SK-N-SH (cell line): ENCODE measurements around the gene ITPRID2. TPM values are rescaled to one million over a fixed set of nuclear protein-coding genes. Genes with fewer than 3 reads are reported as not detected.

Experiments used
- CTCF ChIA-PET: fragments of 300-600, 350-600 bp; formaldehyde crosslinking; extraction: SDS; loops from one replicate; lab custom pipeline; 2021; lab: Yijun Ruan, JAX
- POLR2A ChIA-PET: fragments of 350-600 bp; sonication (Branson Sonifier 250); formaldehyde crosslinking; extraction: SDS; loops from one replicate; lab custom pipeline; 2020; ENCODE audit warnings: antibody characterized with exemption, inconsistent platforms; lab: Yijun Ruan, JAX
- DNase-seq: peaks from one replicate; pipeline ENCODE4 v3.0.0; 2012
- H2AFZ ChIP-seq: fragments of 200-600 bp; sonication (generic); 2 replicates; pipeline ENCODE4 v1.8.1; 2016; ENCODE audit warnings: antibody characterized with exemption, mild to moderate bottlenecking, low read depth
- H3F3A ChIP-seq: fragments of 200-600 bp; sonication (generic); replicated peaks from 2 replicates; pipeline ENCODE3; 2016; ENCODE audit warnings: antibody characterized with exemption, mild to moderate bottlenecking; ENCODE audit not compliant: insufficient read depth
- H3K27ac ChIP-seq, 2 experiments: fragments of 200-500 bp in 1 of 2; fragments of 200-600 bp in 1 of 2; sonication (Bioruptor generic) in 1 of 2; sonication (generic), shearing (Covaris generic) in 1 of 2; 2 replicates each; pipeline versions ENCODE4 v1.5.1 to v1.6.1; 2014 to 2016; ENCODE audit warnings: low read depth in 2 of 2, inconsistent platforms in 1 of 2, low read length in 1 of 2, mild to moderate bottlenecking in 1 of 2, mixed read lengths in 1 of 2
- H3K27me3 ChIP-seq: fragments of 200-600 bp; sonication (generic), shearing (Covaris generic); 2 replicates; pipeline ENCODE4 v1.6.1; 2016; ENCODE audit warnings: mixed run types; ENCODE audit not compliant: insufficient read depth
- H3K36me3 ChIP-seq, 2 experiments: fragments of 200-500 bp in 1 of 2; fragments of 200-600 bp in 1 of 2; sonication (Bioruptor generic) in 1 of 2; sonication (generic) in 1 of 2; replicated peaks in 1 of 2; 2 replicates each; pipeline versions ENCODE3 to v1.5.1; 2014 to 2016; ENCODE audit warnings: low read length in 1 of 2, mild to moderate bottlenecking in 1 of 2; ENCODE audit not compliant: insufficient read depth in 2 of 2, control insufficient read depth in 1 of 2
- H3K4me1 ChIP-seq, 2 experiments: fragments of 200-500 bp in 1 of 2; fragments of 200-600 bp in 1 of 2; sonication (Bioruptor generic) in 1 of 2; sonication (generic), shearing (Covaris generic) in 1 of 2; 2 replicates each; pipeline versions ENCODE4 v1.5.1 to v1.6.1; 2014 to 2016; ENCODE audit warnings: low read depth in 1 of 2, low read length in 1 of 2, mixed run types in 1 of 2; ENCODE audit not compliant: insufficient read depth in 2 of 2, control insufficient read depth in 1 of 2
- H3K4me2 ChIP-seq: fragments of 200-600 bp; sonication (generic), shearing (Covaris generic); 2 replicates; pipeline ENCODE4 v1.6.1; 2017; ENCODE audit warnings: mixed run types
- H3K4me3 ChIP-seq, 2 experiments: fragments of 200-500 bp in 1 of 2; fragments of 200-600 bp in 1 of 2; sonication (Bioruptor generic) in 1 of 2; sonication (generic), shearing (Covaris generic) in 1 of 2; 2 replicates each; pipeline versions ENCODE4 v1.5.1 to v1.8.1; 2014 to 2016; ENCODE audit warnings: low read depth in 2 of 2, inconsistent platforms in 1 of 2, low read length in 1 of 2, mild to moderate bottlenecking in 1 of 2, mixed read lengths in 1 of 2, moderate library complexity in 1 of 2
- H3K79me2 ChIP-seq: fragments of 200-600 bp; sonication (generic); 2 replicates; pipeline ENCODE4 v1.8.1; 2017; ENCODE audit warnings: mild to moderate bottlenecking; ENCODE audit not compliant: insufficient read depth
- H3K9ac ChIP-seq: fragments of 200-600 bp; sonication (generic); 2 replicates; pipeline ENCODE4 v1.6.1; 2017; ENCODE audit warnings: mixed run types
- H3K9me2 ChIP-seq: fragments of 200-600 bp; sonication (generic); 2 replicates; pipeline ENCODE4 v1.6.1; 2017; ENCODE audit warnings: mixed run types
- H3K9me3 ChIP-seq: fragments of 200-600 bp; sonication (generic); 2 replicates; pipeline ENCODE4 v1.6.1; 2017; ENCODE audit warnings: mixed run types, mild to moderate bottlenecking, moderate library complexity
- H4K20me1 ChIP-seq: fragments of 200-600 bp; sonication (generic); 2 replicates; pipeline ENCODE4 v1.6.1; 2017; ENCODE audit warnings: mild to moderate bottlenecking, mixed run types; ENCODE audit not compliant: insufficient read depth
- ELF1 ChIP-seq: IDR thresholded peaks from 2 replicates; pipeline ENCODE4 v1.4.0; 2012
- EP300 ChIP-seq, 2 experiments: IDR thresholded peaks; 2 replicates each; pipeline versions ENCODE4 v1.4.0 to v1.6.1; 2012; ENCODE audit warnings: borderline replicate concordance in 1 of 2, low read depth in 1 of 2, low read length in 1 of 2
- EZH2phosphoT487 ChIP-seq: fragments of 200-600 bp; sonication (generic); IDR thresholded peaks from 2 replicates; pipeline ENCODE4 v1.6.1; 2017; ENCODE audit warnings: low read depth, mixed run types, mild to moderate bottlenecking, antibody characterized with exemption, moderate library complexity, borderline replicate concordance
- FOXM1 ChIP-seq: IDR thresholded peaks from 2 replicates; pipeline ENCODE4 v1.4.0; 2012; ENCODE audit warnings: low read depth, mild to moderate bottlenecking
- GABPA ChIP-seq: IDR thresholded peaks from 2 replicates; pipeline ENCODE4 v1.4.0; 2012; ENCODE audit warnings: low read depth, mild to moderate bottlenecking
- MXI1 ChIP-seq: IDR thresholded peaks from 2 replicates; pipeline ENCODE4 v1.6.1; 2012; ENCODE audit warnings: mild to moderate bottlenecking, low read depth, low read length, improper control_type of control experiment
- RFX5 ChIP-seq: IDR thresholded peaks from 2 replicates; pipeline ENCODE4 v1.6.1; 2012; ENCODE audit warnings: mild to moderate bottlenecking, improper control_type of control experiment, low read length
- SMC3 ChIP-seq: IDR thresholded peaks from 2 replicates; pipeline ENCODE4 v1.6.1; 2012; ENCODE audit warnings: low read depth, low read length, improper control_type of control experiment
- TAF1 ChIP-seq: IDR thresholded peaks from 2 replicates; pipeline ENCODE4 v1.6.1; 2012; ENCODE audit warnings: low read depth, mild to moderate bottlenecking, low read length, moderate library complexity, borderline replicate concordance
- TCF12 ChIP-seq: IDR thresholded peaks from 2 replicates; pipeline ENCODE4 v1.4.0; 2012
- TEAD4 ChIP-seq: IDR thresholded peaks from 2 replicates; pipeline ENCODE4 v1.4.0; 2012; ENCODE audit warnings: mild to moderate bottlenecking, borderline replicate concordance; ENCODE audit not compliant: insufficient read depth
- YY1 ChIP-seq: IDR thresholded peaks from 2 replicates; pipeline ENCODE4 v1.4.0; 2012; ENCODE audit warnings: low read depth, mild to moderate bottlenecking
- WGBS: methylation state at CpG from one replicate; pipeline ENCODE4 v1.1.6; 2017; ENCODE audit warnings: low lambda C conversion rate; 5-methylcytosine and 5-hydroxymethylcytosine counted together
- polyA plus RNA-seq, 3 experiments: library from polyadenylated mRNA; depleted of rRNA; stranded (reverse); fragments of >200 nt; gene quantifications; 2 replicates each; pipeline ENCODE4 v1.2.3, GENCODE V29; 2012
- TF ChIP-seq, protein P1 (sequence below): fragments of 150-350 bp; IDR thresholded peaks from 2 replicates; pipeline ENCODE4 v1.6.1; 2016; ENCODE audit warnings: mild to moderate bottlenecking, low read depth, low read length
- TF ChIP-seq, protein P2 (sequence below): IDR thresholded peaks from 2 replicates; pipeline ENCODE4 v1.4.0; 2012; ENCODE audit warnings: low read depth
- TF ChIP-seq, protein P3 (sequence below): IDR thresholded peaks from 2 replicates; pipeline ENCODE4 v1.4.0; 2012; ENCODE audit warnings: low read depth, borderline replicate concordance

The ITPRID2 gene
- polyA plus RNA-seq, 1 of the 3 experiments (the other 2 are of a cell fraction), result 41.9 TPM

DNA sequence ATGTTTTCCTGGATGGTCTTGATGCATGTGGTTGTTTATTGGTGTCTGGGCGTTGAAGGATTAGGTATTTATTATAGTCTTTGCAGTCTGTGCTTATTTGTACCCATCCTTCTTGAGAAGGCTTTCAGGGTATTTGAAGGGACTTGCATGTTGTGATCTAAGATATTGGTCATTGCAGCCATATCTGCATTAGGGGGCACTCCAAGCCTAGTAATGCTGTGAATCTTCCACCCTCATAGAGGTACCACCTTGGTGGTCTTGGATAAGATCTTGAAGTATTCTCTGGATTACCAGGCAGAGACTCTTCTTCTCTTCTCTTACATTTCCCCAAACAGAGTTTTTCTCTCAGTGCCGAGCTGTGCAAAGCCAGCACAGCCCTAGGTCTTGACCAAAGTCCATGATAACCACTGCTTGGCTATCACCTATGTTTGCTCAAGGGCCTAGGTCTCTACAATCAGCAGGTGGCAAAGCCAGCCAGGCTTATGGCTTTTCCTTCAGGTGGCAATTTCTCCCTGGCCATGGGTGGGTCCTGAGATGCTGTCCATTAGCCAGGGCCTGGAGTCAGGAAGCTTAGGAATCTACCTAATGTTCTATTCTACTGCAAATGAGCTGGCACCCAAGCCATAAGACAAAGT is 78.7 kb downstream of the ITPRID2 start:
- Histone ChIP-seq H3F3A (no peaks in the 10 kb centered on the region), H3K4me1 (no peaks in the 10 kb centered on the region), H3K79me2 (no peaks in the 10 kb centered on the region), H3K9me3 (no peaks in the 10 kb centered on the region), H3K4me2 (no peak overlapping the region), H3K9ac (no peak overlapping the region), H2AFZ (no peak overlapping the region), H3K36me3 (no peaks in the 10 kb centered on the region), H3K4me3 (no peak overlapping the region)
- no peak for DNase-seq
- POLR2A ChIA-PET, result no interaction called here
- no peak for TF ChIP-seq TEAD4
- TF ChIP-seq, protein P1, sequence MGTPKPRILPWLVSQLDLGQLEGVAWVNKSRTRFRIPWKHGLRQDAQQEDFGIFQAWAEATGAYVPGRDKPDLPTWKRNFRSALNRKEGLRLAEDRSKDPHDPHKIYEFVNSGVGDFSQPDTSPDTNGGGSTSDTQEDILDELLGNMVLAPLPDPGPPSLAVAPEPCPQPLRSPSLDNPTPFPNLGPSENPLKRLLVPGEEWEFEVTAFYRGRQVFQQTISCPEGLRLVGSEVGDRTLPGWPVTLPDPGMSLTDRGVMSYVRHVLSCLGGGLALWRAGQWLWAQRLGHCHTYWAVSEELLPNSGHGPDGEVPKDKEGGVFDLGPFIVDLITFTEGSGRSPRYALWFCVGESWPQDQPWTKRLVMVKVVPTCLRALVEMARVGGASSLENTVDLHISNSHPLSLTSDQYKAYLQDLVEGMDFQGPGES, result no peak
- TF ChIP-seq SMC3, result no peak
- no peak for TF ChIP-seq EP300 (IDR thresholded peaks at IDR 0.05; ENCODE audit: borderline replicate concordance in 1 of 2, low read depth in 1 of 2, low read length in 1 of 2)
- no peak for TF ChIP-seq ELF1
- TF ChIP-seq, all 33 proteins: peak for 0
- CTCF ChIA-PET, result no interaction called here
- Histone ChIP-seq H4K20me1 (no peaks in the 10 kb centered on the region), H3K27ac (no peak overlapping the region), H3K27me3 (no peaks in the 10 kb centered on the region), H3K9me2 (no peaks in the 10 kb centered on the region)
- 74% methylated on average over 2 of the region's 2 CpGs for WGBS

DNA sequence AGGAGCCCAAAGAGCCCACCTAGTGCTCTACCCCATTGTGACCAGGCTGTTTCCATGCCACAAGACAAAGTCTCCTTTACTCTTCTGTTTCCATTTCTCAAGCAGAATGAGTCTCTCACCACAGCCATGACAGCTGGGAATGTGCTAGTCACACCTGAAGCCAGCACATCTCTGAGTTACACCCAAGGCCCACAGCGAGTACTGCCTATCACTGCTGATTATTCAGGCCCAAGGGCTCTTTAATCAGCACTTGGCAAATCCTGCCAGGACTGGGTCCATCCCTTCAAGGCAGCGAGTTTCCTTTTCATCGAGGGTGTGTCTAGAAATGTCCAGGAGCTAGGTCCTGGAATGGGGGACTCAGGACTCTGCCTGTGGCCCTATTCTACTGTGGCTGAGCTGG is 79.5 kb downstream of the ITPRID2 start:
- DNase-seq, result no peak
- no peak overlapping the region for H3K27ac ChIP-seq
- no peak overlapping the region for H3K4me2 ChIP-seq
- no peaks in the 10 kb centered on the region for H3K9me3 ChIP-seq
- ChIA-PET POLR2A (no interaction called here), CTCF (no interaction called here)
- no peaks in the 10 kb centered on the region for H3K79me2 ChIP-seq
- H3K9ac ChIP-seq, result no peak overlapping the region
- 57% methylated on average over 3 of the region's 3 CpGs for WGBS
- H3K9me2 ChIP-seq, result no peaks in the 10 kb centered on the region
- no peak overlapping the region for H3K4me3 ChIP-seq
- no peaks in the 10 kb centered on the region for H3F3A ChIP-seq
- H3K4me1 ChIP-seq, result no peaks in the 10 kb centered on the region
- H3K27me3 ChIP-seq, result no peaks in the 10 kb centered on the region
- H3K36me3 ChIP-seq, result no peaks in the 10 kb centered on the region
- no peak for TF ChIP-seq EZH2phosphoT487
- TF ChIP-seq RFX5, result no peak
- TF ChIP-seq, protein P2, sequence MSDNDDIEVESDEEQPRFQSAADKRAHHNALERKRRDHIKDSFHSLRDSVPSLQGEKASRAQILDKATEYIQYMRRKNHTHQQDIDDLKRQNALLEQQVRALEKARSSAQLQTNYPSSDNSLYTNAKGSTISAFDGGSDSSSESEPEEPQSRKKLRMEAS, result no peak
- TF ChIP-seq MXI1, result no peak
- no peak for TF ChIP-seq TAF1
- TF ChIP-seq FOXM1, result no peak
- TF ChIP-seq TCF12, result no peak
- no peak for TF ChIP-seq GABPA
- no peak for TF ChIP-seq YY1
- TF ChIP-seq, protein P3, sequence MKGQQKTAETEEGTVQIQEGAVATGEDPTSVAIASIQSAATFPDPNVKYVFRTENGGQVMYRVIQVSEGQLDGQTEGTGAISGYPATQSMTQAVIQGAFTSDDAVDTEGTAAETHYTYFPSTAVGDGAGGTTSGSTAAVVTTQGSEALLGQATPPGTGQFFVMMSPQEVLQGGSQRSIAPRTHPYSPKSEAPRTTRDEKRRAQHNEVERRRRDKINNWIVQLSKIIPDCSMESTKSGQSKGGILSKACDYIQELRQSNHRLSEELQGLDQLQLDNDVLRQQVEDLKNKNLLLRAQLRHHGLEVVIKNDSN, result no peak
- no peak for TF ChIP-seq ELF1
- H4K20me1 ChIP-seq, result no peaks in the 10 kb centered on the region
- H2AFZ ChIP-seq, result no peak overlapping the region
